ENCODE measurements around the gene NMNAT3.
"Not testable (repeated sequence)": the region's sequence is repeated elsewhere in the genome, so short reads cannot be mapped to it uniquely, and the experiment has no call there.

Gene NMNAT3

GRCh38 chr3:139608108-139608380 is 69.7 kb downstream of the NMNAT3 start:
- FAIRE-seq, result no peak
- TF ChIP-seq CTCF (IDR thresholded peaks at IDR 0.05; ENCODE audit: insufficient read depth, missing control alignments), result no peak
- DNase-seq (ENCODE audit: insufficient read length, low spot score), result no peak

GRCh38 chr3:139607257-139608107 is 70.3 kb downstream of the NMNAT3 start:
- FAIRE-seq (no peak), DNase-seq (ENCODE audit: insufficient read length, low spot score) (no peak)
- no peak for TF ChIP-seq CTCF (IDR thresholded peaks at IDR 0.05; ENCODE audit: insufficient read depth, missing control alignments)

GRCh38 chr3:139602003-139602402 is 75.8 kb downstream of the NMNAT3 start:
- TF ChIP-seq CTCF (IDR thresholded peaks at IDR 0.05; ENCODE audit: insufficient read depth, missing control alignments), result no peak
- DNase-seq (ENCODE audit: insufficient read length, low spot score), result no peak
- no peak for FAIRE-seq

GRCh38 chr3:139601191-139601961 is 76.4 kb downstream of the NMNAT3 start:
- FAIRE-seq (no peak), DNase-seq (ENCODE audit: insufficient read length, low spot score) (no peak)
- TF ChIP-seq CTCF (IDR thresholded peaks at IDR 0.05; ENCODE audit: insufficient read depth, missing control alignments), result no peak

- no peak for DNase-seq (ENCODE audit: insufficient read length, low spot score)
- no peak for TF ChIP-seq CTCF (IDR thresholded peaks at IDR 0.05; ENCODE audit: insufficient read depth, missing control alignments)
- FAIRE-seq, result no peak
These were observed 79.8 kb downstream of the NMNAT3 start for GRCh38 chr3:139597947-139598346.

- not testable (repeated sequence) for DNase-seq (ENCODE audit: insufficient read length, low spot score); FAIRE-seq
These were observed 86.6 kb downstream of the NMNAT3 start for GRCh38 chr3:139591186-139591585.

- no peak for DNase-seq (ENCODE audit: insufficient read length, low spot score)
- TF ChIP-seq CTCF (IDR thresholded peaks at IDR 0.05; ENCODE audit: insufficient read depth, missing control alignments), result peak; percentile 11
- FAIRE-seq, result no peak
These were observed 89.3 kb downstream of the NMNAT3 start for GRCh38 chr3:139588450-139588849.

Data from D721Med (cell line).